ENCODE results near the gene ARHGEF10L.

The ARHGEF10L gene

DNA sequence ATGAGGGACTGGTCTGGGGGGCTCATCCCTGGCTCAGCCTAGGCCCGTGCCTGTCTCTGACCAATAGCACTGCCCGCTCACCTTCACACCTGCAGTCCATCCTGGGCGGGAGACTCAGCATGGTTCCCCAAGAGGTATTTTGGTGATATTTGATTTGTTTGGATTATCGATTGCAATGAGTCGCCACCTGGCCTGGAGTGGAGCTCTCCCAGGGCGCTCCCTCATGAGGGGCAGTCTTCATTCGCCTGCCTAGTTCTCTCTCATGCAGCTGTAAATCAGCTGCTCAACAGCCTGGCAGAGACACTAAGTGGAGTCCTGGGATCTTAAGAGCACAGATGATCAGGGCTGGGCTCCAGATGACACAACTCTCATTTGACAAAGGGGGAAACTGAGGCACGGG, 125.6 kb downstream of the ARHGEF10L start:
- no peak for DNase-seq

DNA sequence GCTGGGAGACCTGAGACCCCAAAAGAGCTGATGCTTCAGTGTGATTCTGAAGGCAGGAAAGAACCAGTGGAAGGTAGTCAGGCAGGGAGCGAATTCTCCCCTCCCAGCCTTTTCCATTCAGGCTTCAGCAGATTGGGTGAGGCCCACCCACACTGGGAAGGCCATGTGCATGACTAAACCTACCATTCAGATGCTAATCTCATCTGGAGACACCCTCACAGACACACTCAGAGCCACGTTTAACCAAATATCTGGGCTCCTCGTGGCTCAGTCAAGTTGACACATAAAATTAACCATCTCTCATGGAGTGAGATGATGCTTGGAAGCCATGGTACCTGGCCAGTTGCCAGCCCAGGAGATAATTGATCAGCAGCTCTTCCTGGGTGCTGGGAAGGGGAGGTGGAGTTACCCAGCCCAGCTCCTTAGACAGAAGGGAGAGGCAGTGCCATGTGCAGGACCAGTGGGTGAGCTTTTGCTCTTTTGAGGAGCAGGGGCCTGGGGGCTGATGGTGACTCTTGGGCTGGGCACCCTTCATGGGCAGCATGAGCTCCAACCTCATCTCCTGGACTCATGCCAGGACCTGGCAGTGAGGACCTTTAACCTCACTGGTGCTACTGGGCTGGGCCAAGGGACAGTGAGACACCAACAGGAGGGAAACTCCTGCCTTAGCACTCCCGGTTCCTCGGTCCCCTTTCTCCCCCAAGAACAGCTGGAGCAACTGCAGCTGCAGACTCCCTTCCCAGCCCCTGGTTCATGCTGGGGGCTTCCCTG, 126.6 kb downstream of the ARHGEF10L start:
- DNase-seq: no peak

GRCh38 chr1:17667641-17668040, 128.1 kb downstream of the ARHGEF10L start:
- DNase-seq: no peak

DNA sequence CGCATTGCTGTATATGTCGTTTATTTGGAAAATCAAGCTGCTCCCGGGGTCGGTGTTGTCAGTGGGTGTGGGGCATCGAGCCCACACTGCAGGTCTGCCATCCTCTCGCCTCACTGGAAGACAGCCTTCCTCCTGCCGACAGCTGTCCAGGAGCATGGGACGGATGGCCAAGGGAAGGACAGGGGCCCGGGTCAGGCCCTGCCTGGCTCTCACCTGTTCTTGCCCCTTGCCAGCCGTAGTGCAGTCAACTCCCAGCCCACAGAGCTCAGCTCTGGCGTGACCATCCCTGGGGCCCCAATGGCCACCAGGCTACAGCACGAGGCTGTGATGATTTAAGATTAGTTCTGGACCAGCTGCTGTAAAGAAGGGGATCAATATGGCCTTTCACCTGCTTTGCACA, 128.7 kb downstream of the ARHGEF10L start:
- DNase-seq: no peak

DNA sequence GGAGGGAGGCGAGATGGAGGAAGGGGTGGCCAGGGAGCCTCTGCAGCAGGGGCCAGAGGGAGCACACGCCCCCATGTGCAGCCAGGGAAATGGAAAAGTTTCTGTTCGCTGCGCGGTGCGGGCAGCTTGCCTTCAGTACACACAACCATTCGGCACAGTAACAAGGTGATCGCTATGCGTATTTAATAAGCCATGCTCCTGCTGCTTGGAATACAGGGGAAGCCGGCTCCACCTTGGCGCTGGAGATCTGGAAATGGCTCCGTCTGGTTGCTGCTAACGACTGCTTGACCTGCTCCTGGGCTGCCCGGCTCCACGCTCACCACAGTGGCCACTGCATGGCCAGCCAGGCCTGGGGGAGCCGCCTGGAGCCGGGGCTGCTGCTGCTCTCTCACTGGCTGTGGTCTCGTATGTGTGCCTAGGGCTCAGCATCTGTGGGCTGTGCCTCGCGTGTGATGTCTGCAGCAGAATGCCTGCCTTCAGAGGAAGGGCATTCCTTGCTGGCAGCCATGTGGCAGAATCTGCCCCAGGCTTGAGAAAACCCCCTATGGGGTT, 129.2 kb downstream of the ARHGEF10L start:
- no peak for DNase-seq

- DNase-seq: no peak
Measured at GRCh38 chr1:17669305-17669704, 129.8 kb downstream of the ARHGEF10L start.

- no peak for DNase-seq
Measured at GRCh38 chr1:17669866-17670451, 130.5 kb downstream of the ARHGEF10L start.

GRCh38 chr1:17670587-17671313, 131.3 kb downstream of the ARHGEF10L start:
- DNase-seq: no peak

GRCh38 chr1:17671314-17671705, 131.8 kb downstream of the ARHGEF10L start:
- no peak for DNase-seq

- no peak for DNase-seq
Measured at GRCh38 chr1:17671741-17672140, 132.2 kb downstream of the ARHGEF10L start.

GRCh38 chr1:17672226-17672625, 132.7 kb downstream of the ARHGEF10L start:
- no peak for DNase-seq

DNA sequence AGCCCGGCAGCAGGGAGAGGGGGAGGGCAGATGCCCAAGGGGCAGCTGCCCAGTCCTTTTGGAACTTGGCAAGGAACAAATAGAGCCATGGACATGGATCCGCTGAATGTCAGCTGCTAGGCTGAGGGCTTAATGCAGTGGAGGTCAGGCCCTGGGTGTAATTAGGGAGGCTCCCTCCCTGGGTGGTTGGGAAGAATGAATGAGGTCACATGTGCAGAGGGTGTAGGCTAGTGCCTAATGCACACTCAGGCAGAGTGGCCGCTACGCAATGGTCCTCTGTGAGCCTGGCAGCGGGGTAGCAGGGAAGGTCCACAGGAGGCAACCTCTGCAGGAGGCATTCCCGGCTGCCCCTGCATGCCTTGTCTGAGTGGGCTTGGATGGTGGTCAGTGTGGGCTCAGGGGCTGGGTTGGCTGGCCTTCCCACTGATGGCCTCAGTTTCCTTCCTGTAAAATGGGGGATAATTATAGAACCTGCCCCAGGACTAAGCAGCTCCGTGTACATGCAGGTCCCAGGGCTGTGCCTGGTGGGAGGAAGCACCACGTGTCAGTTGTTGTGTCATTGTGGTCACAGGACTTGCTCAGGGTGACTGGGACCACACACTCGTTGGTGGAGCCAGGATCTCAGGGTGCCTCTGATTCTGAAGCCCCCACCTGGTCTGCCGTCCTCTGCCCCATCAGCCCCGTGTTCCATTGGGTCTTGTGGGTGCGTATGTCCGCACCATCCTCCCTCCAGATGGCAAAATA, 134.0 kb downstream of the ARHGEF10L start:
- no peak for DNase-seq

DNA sequence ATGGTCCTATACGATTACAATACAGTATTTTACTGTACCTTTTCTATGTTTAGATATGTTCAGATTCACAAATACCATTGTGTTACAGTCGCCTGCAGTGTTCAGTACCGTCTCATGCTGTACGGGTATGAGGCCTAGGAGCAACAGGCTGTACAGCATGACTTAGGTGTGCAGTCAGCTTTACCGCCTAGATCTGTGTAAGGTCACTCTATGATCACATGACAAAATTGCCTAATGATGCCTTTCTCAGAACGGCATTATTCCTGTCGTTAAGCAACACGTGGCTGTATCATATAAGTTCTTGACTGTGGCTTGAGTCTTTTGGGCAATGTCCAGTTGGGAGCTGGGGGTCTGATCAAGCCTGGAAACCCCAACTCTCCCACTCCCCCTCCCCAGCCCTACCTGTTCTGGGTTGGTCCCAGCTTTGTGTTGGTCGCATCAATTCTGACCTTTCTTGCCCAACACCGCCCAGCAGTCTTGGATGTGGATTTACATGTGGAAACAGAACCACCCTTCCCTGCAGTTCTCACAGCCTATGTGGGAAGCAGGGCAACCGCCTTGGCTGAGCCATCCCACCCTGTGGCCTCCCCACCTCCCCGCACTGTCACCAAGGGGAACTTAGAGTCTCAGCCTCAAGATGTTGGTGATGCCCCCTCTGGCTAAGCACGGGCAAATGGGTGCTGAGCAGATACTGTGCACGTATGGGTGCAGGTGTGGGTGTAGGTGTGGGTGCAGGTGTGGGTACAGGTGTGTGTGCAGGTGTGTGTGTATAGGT, 135.4 kb downstream of the ARHGEF10L start:
- no peak for DNase-seq

- no peak for DNase-seq
Measured at GRCh38 chr1:17675744-17676143, 136.2 kb downstream of the ARHGEF10L start.

- DNase-seq: no peak
Measured at GRCh38 chr1:17676387-17677060, 137.0 kb downstream of the ARHGEF10L start.

DNA sequence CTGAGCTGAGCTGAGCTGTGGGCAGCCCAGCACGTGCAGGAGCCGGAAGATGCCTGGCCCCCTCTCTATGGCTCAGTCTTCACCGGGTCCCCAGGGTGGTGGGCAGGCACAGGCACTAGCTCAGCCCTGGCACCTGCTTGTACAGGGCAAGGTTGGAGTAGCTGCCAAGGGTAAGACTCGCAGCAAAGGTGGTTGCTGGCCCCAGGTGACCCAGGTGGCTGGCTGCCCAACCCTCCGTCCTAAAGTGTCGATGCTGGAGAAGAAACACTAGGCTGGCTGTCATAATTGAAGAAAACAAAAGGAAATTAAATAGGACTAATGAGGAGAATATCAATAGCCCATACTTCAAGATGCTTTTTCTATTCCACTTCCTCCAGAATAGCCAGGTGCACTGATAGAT, 138.5 kb downstream of the ARHGEF10L start:
- no peak for DNase-seq

DNA sequence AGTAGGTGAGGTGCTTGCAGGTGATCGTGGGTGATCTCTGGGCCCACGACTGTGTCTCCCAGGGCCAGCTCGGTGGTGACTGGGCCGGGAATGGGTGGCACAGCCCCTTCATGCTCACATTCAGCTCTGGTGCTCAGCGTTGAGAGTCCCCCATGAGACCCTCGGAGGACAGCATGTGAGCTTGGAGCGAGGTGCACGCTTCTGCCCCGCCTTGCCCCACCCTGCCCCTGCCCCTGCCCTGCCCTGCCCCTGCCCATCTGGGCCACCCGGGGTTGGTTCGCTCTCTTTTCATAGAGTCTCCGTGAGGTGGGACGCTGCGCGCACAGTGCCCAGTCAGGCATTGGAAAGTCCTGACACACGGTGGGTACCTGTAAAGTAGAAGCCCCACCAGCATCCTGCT, 140.4 kb downstream of the ARHGEF10L start:
- DNase-seq: no peak

- no peak for DNase-seq
Measured at GRCh38 chr1:17680308-17680707, 140.8 kb downstream of the ARHGEF10L start.

DNA sequence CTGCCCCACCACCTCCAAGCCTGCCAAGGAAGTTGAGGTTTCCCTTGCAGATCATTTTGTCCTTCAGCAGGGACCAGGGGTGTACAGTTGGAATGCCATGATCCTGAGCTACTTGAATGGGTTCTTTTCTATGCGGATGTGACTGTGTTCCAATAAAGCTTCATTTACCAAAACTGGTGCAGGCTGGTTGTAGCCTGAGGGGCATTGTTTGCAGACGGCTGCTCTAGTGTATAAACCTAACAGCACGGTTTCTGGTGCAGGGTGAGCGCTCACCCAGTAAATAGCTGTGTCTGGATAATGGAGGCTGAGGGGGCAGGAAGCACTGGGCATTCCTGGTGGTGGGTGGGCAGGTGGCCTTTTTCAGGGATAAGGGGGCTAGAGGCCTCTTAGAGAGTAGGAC, 142.9 kb downstream of the ARHGEF10L start:
- no peak for DNase-seq

GRCh38 chr1:17683598-17683997, 144.1 kb downstream of the ARHGEF10L start:
- DNase-seq: no peak

DNA sequence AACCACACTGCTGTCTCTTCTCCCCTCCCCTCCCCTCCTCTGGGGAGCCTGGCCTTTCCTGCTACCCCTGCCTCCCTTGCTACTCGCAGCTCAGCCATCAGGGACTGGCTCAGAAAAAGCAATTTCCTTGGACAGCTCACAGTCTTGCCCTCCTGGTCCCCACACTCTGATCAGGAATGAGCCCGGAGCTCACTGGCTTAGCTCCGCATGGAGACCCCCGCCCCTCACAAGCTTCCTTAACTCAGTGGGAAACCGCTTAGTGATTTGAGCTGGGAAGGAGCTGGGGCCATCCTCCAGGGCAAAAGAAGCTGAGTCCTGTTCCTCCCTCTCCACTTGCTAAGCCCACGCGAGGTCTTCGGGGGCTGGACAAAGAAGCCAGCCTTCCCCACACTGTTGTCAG, 145.3 kb downstream of the ARHGEF10L start:
- DNase-seq: no peak

GRCh38 chr1:17686258-17686657, 146.8 kb downstream of the ARHGEF10L start:
- DNase-seq: no peak
